ENCODE results near the gene SFXN2. TPM values are rescaled to one million over a fixed set of nuclear protein-coding genes. Genes with fewer than 3 reads are reported as not detected.
"Not testable (repeated sequence)": the region's sequence is repeated elsewhere in the genome, so short reads cannot be mapped to it uniquely, and the experiment has no call there.

Gene SFXN2
- total RNA-seq, 1 donor from 2014 or later = 1.7 TPM

DNA sequence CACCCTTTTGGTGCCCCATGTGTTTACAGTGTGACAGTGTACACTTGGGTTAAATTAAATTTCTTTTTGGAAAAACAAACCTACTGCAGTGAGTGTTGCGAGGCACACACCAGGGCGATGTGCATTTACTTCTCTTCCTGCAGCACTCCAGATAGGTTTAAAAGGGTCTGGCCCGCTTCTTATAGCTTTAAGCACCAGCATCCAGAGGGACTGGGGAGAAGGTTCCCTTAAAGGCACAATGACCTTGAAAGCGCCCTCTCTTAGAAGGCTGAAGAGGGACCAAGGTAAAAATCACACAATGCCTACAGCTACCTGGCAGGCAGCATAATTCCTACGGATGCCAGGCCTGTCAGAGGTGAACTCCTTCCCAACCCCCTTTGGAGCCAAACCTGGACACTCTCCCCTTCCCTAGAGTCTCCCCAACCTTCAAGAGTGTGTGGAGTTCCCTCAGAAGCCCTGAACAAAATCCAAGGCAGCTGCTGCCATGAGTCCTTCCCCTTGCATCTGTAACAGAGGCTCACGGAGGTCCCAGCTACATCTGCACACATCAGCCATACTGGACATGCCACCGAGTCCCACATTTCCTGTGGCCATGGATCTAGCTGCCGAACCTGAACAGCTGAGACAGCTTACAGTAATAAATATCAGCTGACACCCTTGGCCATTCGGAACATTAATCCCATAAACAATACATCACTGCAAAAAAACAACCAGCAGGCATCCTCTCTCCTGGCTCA lies 36.9 kb upstream of the SFXN2 start:
- no peak for ATAC-seq (ENCODE audit: poor library complexity)
- no peak for DNase-seq
- intact Hi-C loops (cut with DNase I) = no loop called here

DNA sequence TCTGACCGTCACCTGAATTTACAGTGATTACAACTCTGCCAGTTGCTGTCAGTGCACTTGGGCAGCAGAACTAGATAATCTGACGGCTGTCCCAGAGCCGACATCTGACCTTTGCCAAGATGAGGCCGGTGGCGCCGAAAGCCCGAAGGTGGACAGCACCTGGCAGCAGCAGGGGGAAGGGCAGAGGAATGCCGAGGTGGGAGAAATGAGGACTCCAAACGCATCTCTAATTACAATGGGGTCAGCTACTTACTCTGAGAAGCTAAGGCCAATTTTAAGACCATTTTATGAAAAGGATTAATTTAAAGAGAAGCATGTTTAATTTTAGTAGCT lies 36.4 kb upstream of the SFXN2 start:
- no peak for DNase-seq
- ATAC-seq (ENCODE audit: poor library complexity) = no peak
- intact Hi-C loops (cut with DNase I) = no loop called here

GRCh38 chr10:102678842-102679289 lies 35.6 kb upstream of the SFXN2 start:
- ATAC-seq (ENCODE audit: poor library complexity) (peak; percentile 70), DNase-seq (peak; percentile 82)
- intact Hi-C loops (cut with DNase I) = no loop called here

- DNase-seq (no peak), ATAC-seq (ENCODE audit: poor library complexity) (no peak)
- intact Hi-C loops (cut with DNase I) = no loop called here
Observed at GRCh38 chr10:102679596-102679995, 34.8 kb upstream of the SFXN2 start.

DNA sequence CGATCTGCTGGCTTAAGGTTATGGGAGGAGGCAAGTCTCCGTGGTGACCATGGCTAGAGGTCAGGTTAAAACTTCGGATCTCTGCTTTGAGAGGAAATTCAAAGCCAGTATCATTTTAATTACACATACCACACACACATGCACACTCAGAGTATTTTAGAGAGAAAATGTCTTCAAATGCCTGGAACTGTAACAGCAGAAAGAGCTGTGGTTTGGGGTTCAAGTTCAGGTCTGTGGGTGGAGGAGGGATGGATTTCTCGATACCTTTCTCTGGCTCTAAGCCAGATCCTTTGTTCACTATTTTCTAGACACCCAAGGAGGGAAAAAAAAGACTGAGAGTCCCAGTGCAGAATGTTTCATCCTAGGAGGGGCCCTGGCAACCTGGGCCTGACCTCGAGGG lies 32.7 kb upstream of the SFXN2 start:
- DNase-seq = no peak
- intact Hi-C loops (cut with DNase I) = no loop called here
- no peak for ATAC-seq (ENCODE audit: poor library complexity)

- DNase-seq (no peak), ATAC-seq (ENCODE audit: poor library complexity) (no peak)
- intact Hi-C loops (cut with DNase I) = no loop called here
Observed at GRCh38 chr10:102682416-102682815, 32.0 kb upstream of the SFXN2 start.

DNA sequence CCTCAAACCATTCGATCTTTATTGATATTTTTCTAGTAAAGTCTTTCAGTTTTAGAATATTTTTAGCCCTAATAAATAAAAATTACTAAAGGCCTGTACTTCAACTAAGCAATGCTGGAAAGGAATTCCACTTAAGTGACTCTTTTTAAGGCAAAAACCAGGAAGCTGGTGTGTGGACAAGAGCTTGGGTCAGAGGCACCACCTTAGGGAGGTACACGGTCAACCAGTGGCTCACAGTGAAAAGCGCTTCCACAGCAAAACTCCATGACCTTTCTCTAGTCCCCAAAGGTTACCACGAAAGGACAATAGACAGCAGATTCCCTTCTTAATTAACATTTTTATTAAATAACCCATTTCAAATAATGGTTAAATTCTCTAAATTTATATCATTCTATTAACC lies 31.5 kb upstream of the SFXN2 start:
- ATAC-seq (ENCODE audit: poor library complexity) (no peak), DNase-seq (no peak)
- intact Hi-C loops (cut with DNase I) = no loop called here

- DNase-seq (no peak), ATAC-seq (ENCODE audit: poor library complexity) (no peak)
- intact Hi-C loops (cut with DNase I) = no loop called here
Observed at GRCh38 chr10:102683736-102684135, 30.7 kb upstream of the SFXN2 start.

GRCh38 chr10:102691285-102692066 lies 23.0 kb upstream of the SFXN2 start:
- intact Hi-C loops (cut with DNase I) = no loop called here
- ATAC-seq (ENCODE audit: poor library complexity) (no peak), DNase-seq (no peak)

DNA sequence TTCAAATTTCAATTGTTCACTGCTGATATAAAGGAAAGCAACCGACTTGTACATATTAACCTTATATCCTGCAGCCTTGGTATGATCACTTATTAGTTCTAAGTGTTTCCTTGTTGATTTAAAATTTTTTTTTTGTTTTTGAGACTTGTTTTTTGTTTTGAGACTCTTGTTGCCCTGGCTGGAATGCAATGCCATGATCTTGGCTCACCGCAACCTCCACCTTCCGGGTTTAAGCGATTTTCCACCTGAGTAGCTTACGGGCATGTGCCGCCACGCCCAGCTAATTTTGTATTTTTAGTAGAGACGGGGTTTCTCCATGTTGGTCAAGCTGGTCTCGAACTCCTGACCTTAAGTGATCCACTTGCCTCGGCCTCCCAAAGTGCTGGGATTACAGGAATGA lies 19.0 kb upstream of the SFXN2 start:
- intact Hi-C loops (cut with DNase I); DNase-seq; ATAC-seq (ENCODE audit: poor library complexity): not testable (repeated sequence)

- ATAC-seq (ENCODE audit: poor library complexity) (no peak), DNase-seq (no peak)
- intact Hi-C loops (cut with DNase I) = no loop called here
Observed at GRCh38 chr10:102696736-102697135, 17.7 kb upstream of the SFXN2 start.

DNA sequence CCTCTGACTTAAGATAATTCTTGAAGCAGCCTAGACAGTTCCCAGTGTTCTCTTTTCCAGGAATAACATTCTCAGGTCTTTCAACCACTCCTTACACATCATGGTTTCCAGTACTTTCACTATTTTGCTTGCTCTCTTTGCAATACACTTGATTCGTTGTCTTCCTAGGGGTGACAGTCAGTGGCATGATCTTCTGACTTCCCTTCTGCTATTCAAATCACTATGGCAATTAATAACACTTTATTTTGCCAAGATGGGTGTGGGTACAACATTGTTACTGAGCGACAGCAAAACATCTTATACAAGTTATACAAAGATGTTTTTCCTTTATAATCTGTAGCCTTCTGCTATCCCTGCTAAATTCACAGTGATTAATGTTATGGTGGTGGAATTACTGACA lies 15.5 kb upstream of the SFXN2 start:
- no peak for DNase-seq
- ATAC-seq (ENCODE audit: poor library complexity) = no peak
- intact Hi-C loops (cut with DNase I) = no loop called here

- peak; percentile 58 for ATAC-seq (ENCODE audit: poor library complexity)
- DNase-seq = no peak
- intact Hi-C loops (cut with DNase I) = no loop called here
Observed at GRCh38 chr10:102701272-102701671, 13.2 kb upstream of the SFXN2 start.

- ATAC-seq (ENCODE audit: poor library complexity) (no peak), DNase-seq (no peak)
Observed at GRCh38 chr10:102701796-102702195, 12.6 kb upstream of the SFXN2 start.

GRCh38 chr10:102702742-102703141 lies 11.7 kb upstream of the SFXN2 start:
- no peak for ATAC-seq (ENCODE audit: poor library complexity)
- no peak for DNase-seq
- intact Hi-C loops (cut with DNase I) = no loop called here

More at GRCh38 chr10:102701796-102702195, 12.6 kb upstream of the SFXN2 start:
- intact Hi-C loops (cut with DNase I) = no loop called here

DNA sequence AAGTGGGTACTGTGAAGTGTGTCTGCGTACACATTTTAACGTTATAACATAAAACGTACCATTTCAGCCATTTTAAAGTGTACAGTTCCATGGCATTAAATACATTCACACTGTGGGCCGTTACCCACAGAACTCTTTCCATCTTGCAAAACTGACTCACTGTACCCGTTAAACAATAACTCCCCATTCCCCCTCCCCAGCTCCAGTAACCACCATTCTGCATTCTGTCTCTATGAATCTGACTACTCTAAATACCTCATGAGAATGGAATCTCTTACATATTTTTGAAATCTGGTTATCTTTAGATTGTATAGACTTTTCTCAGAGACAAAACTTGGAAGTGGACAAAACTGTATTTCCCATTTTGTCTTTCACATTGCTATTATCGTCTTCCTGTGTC lies 9.5 kb upstream of the SFXN2 start:
- ATAC-seq (ENCODE audit: poor library complexity) (no peak), DNase-seq (no peak)
- intact Hi-C loops (cut with DNase I) = no loop called here

DNA sequence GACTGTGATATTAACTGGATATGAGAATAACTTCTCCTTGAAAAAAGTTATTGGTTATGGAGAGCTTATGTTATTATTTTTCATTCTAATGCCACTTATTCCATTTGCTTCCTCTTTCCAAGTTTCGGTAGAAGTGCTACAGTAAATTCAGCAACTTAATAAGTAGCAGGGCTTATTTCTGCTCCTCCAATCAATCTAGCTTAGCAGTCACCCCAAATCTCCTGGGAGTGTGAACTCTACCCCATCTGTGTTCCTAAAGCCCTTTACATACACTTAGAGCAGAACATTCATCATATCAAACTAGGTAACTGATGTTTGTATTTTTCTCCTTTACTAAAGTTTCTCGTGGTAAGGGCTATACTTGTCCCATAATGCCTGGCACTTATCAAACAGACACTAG lies 8.9 kb upstream of the SFXN2 start:
- ATAC-seq (ENCODE audit: poor library complexity) (no peak), DNase-seq (no peak)
- intact Hi-C loops (cut with DNase I) = no loop called here

DNA sequence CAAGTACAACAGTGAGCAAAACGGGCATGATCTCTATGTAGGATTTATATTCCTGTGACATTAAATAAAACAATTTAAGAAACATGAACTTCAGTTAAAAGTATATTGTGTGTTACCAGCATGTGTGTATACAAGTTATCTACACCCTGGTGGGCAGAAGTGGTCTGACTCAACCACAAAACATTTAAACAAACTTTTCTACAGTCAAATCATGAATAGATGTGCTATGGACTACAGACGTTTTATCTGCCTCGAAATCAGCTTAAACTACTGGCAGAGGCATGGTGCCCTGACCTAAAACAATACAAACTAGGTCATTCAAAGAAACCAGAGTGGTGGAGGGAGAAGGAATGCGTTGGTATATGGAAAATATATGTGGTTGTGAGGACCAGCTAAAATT lies 3.8 kb upstream of the SFXN2 start:
- DNase-seq (no peak), ATAC-seq (ENCODE audit: poor library complexity) (no peak)
- intact Hi-C loops (cut with DNase I) = no loop called here

DNA sequence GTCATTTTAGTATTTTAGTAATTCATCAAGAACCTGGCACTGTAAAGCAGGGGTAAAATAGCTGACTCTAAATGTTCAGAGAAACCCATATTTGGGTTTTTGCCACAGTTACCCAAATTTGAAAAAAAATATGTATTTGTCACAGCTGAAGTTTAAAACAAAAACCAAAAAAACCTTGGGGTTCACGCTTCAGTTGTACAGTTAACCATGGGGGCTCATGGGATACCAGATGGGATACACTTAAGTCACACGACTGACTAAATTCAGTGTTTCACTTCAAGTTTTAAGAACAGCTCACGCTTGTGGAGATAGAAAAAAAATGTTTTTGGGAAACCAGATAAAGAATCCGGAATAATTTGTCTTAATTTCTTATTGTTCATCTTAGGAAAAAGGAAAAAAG lies 2.3 kb upstream of the SFXN2 start:
- DNase-seq (no peak), ATAC-seq (ENCODE audit: poor library complexity) (no peak)
- intact Hi-C loops (cut with DNase I) = no loop called here

DNA sequence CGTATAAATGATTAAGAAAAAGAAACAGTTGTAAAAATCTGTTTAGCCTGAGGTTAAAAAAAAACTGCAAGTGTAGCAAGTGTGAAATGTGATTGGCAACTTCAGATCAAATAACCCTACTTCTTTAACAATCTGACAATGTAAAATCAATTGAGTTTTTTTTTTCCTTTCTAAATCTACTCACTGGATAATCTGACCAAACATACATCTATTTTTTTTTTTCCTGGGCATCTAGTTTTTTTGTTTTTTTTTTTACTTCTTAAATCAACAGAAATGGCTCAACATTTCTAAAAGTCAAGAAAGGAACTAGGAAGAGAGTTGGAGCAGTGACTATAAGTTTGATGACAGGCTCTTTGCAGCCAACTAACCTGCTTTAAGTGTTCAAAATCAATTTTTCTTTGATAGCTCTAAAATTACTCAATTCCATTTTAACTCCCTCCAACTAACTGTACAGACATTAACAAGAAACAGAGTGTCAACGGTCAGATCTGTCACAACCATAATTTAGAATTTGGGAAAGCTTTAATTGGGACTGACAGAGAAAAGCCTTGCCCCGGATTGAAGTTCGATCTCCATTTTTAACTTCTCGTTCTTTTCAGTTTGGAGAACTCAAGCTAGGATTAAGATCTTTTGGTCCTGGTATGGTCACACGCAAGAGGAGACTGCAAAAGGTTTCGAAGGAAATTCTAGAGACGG lies 1.4 kb upstream of the SFXN2 start:
- intact Hi-C loops (cut with DNase I) = no loop called here

More for the DNA sequence above, 1.4 kb upstream of the SFXN2 start:
- DNase-seq = no peak
- no peak for ATAC-seq (ENCODE audit: poor library complexity)

All from Right ventricle myocardium superior (tissue), 1 donor.